Activated naive CD4-positive, alpha-beta T cell treated with anti-CD3 and anti-CD28 coated beads for 36 hours (primary cell): ENCODE results near the gene ACVR2B. TPM values are rescaled to one million over a fixed set of nuclear protein-coding genes. Genes with fewer than 3 reads are reported as not detected.

Source experiments
- CTCF ChIA-PET: fragments of 350-600 bp; sonication (Branson Sonifier 250); formaldehyde crosslinking; loops from one replicate; lab custom pipeline; 2021; ENCODE audit warnings: antibody characterized with exemption; lab: Charles Lee
- DNase-seq: peaks from one replicate; pipeline ENCODE4 v3.0.0-alpha.2; 2020
- H3K27ac Mint-ChIP-seq: one replicate; pipeline ENCODE4 v1.8.0; 2021; ENCODE audit warnings: mild to moderate bottlenecking, mixed read lengths
- H3K27me3 Mint-ChIP-seq: one replicate; pipeline ENCODE4 v1.8.0; 2021; ENCODE audit warnings: low read depth, mixed read lengths
- H3K36me3 Mint-ChIP-seq: one replicate; pipeline ENCODE4 v1.8.0; 2021; ENCODE audit warnings: low read depth, mixed read lengths
- H3K4me1 Mint-ChIP-seq: one replicate; pipeline ENCODE4 v1.8.0; 2021; ENCODE audit warnings: low read depth, mixed read lengths
- H3K4me3 Mint-ChIP-seq: one replicate; pipeline ENCODE4 v1.8.0; 2021; ENCODE audit warnings: mild to moderate bottlenecking, moderate library complexity, mixed read lengths
- H3K9me3 Mint-ChIP-seq: one replicate; pipeline ENCODE4 v1.8.0; 2021; ENCODE audit warnings: mixed read lengths
- intact Hi-C: fragments of 100-400 bp; cut with micrococcal nuclease; formaldehyde crosslinking; loops from one replicate; pipeline ENCODE4 v1.15.1; 2023
- total RNA-seq, 2 experiments: library from RNA; stranded (reverse); gene quantifications; one replicate each; pipeline ENCODE4 v1.2.3, GENCODE V29; 2021

ACVR2B gene
- total RNA-seq, 2 experiments from 2014 or later, result 6.5 to 6.9 TPM

DNA sequence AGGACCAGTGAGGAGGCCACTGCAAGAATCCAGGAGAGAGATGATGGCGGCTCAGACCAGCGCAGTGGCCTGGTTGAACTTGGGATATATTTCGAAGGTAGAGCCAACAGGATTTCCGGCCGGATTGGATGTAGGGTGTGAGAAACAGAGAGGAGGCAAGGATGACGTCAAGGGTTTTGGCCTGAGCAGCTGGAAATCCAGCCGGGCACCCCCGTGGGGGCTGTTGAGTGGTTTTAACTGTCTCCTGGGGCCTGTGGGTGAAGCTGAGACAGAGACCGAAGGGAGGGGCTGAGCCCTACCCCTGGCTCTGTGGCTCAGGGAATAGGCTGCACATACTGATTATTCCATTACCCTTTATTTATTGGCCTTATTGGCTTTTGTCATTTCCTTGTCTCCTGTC is 88.1 kb downstream of the ACVR2B start:
- H3K4me1 Mint-ChIP-seq, result no peaks in the 10 kb centered on the region
- no peak overlapping the region for H3K27ac Mint-ChIP-seq
- peaks cover 1% of the 10 kb centered on the region for H3K27me3 Mint-ChIP-seq
- CTCF ChIA-PET, result no interaction called here
- peaks cover under 1% of the 10 kb centered on the region for H3K36me3 Mint-ChIP-seq
- H3K4me3 Mint-ChIP-seq, result no peak overlapping the region
- no peak for DNase-seq
- intact Hi-C loops, result no loop called here
- no peaks in the 10 kb centered on the region for H3K9me3 Mint-ChIP-seq

Other genes with a start within 250 kb of the ACVR2B start
- not detected for gene SLC22A13, start 188.1 kb upstream of the ACVR2B start, total RNA-seq
- not detected for gene SLC22A14, start 171.6 kb upstream of the ACVR2B start, total RNA-seq
- gene XYLB, start 107.1 kb upstream of the ACVR2B start, total RNA-seq, result 1 to 10 TPM; 2.5 to 2.8 TPM
- 10 to 100 TPM; 15.9 to 17.3 TPM for gene EXOG, start 42.5 kb downstream of the ACVR2B start, total RNA-seq
- under 1 TPM; 0.31 to 0.35 TPM for gene SCN5A, start 195.8 kb downstream of the ACVR2B start, total RNA-seq